GM18505 (cell line): ENCODE data around the gene MYT1.
A peak's percentile ranks its signal among the peaks of the same experiment; 100 is the strongest.
"Not testable (repeated sequence)": the region's sequence is repeated elsewhere in the genome, so short reads cannot be mapped to it uniquely, and the experiment has no call there.

Source experiments
- ATAC-seq: cut with Tn5 transposase; IDR thresholded peaks from one replicate; pipeline ENCODE4 v1.9.1; 2021; ENCODE audit not compliant: unreplicated experiment
- POLR2A ChIP-seq: IDR thresholded peaks from 4 replicates; pipeline ENCODE4 v1.6.1; 2011; ENCODE audit warnings: borderline replicate concordance; ENCODE audit not compliant: insufficient read depth, insufficient read length; ENCODE audit errors: extremely low read depth

MYT1 gene

DNA sequence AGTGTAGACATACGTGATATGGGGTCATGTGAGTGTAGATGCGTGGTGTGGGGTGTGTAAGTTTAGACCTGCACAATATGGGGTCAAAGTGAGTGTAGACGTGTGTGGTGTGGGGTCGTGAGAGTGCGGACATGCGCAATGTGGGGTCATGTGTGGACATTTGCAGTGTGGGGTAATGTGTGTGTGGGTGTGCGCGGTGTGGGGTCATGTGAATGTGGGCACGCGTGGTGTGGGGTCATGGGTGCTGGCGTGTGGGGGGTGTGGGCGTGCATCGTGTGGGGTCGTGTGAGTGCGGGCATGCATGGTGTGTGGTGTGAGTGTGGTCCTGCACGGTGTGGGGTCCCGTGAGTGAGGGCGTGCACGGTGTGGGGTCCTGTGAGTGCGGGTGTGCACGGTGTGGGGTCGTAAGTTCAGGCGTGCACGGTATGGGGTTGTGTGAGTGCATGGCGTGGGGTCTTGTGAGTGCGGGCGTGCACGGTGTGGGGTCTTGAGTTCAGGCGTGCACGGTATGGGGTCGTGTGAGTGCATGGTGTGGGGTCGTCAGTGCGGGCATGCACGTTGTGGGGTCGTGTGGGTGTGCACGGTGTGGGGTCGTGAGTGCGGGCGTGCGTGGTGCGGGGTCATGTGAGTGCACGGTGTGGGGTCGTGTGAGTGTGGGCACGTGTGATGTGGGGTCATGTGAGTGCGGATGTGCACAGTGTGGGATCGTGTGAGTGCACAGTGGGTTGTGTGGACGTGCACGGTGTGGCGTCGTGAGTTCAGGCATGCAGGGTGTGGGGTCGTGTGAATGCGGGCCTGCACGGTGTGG, 105.6 kb downstream of the MYT1 start:
- TF ChIP-seq POLR2A = no peak

DNA sequence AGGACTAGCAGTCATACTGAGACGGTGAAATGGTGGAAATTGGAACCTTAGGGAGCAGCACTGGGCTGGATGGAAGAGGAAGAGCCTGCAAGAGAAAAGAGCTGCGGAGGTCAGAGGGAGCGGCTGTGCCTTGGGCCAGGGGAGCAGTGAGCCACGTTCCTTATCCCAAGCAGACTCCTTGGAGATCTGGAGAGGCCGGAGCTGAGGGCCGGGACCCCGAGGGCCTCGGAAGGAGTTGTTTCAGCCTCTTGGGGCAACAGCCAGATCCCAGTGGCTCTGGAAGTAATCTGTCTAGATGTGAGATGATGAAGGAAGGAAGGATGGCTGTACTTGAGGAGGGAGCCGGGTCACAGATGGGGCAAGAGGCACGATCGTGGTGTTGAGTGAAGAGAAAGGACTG, 107.4 kb downstream of the MYT1 start:
- no peak for ATAC-seq
- no peak for TF ChIP-seq POLR2A

More for the DNA sequence above, 105.6 kb downstream of the MYT1 start:
- no peak for ATAC-seq

DNA sequence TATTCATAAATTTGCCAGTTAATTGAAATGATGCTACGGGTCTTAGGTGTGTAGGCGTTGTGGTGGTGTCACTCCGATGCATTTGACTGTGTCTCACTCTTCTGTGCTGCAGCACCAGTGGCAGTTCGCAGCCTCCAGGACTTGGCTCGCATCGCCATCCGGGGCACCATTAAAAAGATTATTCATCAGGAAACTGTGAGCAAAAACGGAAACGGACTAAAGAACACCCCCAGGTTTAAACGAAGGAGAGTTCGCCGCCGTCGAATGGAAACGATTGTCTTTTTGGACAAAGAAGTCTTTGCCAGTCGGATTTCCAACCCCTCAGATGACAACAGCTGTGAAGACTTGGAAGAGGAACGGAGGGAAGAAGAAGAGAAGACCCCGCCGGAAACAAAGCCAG, 108.9 kb downstream of the MYT1 start:
- TF ChIP-seq POLR2A = no peak

DNA sequence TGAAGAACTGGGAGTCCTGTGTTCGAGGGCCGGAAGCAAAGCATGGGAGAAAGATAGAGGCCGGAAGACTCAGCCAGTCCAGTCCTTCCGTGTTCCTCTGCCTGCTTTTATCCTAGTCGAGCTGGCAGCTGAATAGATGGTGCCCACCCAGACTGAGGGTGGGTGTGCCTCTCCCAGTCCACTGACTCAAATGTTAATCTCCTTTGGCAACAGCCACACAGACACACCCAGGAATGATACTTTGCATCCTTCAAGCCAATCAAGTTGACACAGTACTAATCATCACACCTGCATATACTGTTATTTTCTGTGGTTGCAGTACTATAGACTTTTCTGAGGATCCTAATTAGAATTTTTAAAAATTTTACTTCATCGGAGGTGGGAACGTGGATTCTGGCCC, 112.6 kb downstream of the MYT1 start:
- no peak for TF ChIP-seq POLR2A
- no peak for ATAC-seq

More for the DNA sequence above, 108.9 kb downstream of the MYT1 start:
- no peak for ATAC-seq

DNA sequence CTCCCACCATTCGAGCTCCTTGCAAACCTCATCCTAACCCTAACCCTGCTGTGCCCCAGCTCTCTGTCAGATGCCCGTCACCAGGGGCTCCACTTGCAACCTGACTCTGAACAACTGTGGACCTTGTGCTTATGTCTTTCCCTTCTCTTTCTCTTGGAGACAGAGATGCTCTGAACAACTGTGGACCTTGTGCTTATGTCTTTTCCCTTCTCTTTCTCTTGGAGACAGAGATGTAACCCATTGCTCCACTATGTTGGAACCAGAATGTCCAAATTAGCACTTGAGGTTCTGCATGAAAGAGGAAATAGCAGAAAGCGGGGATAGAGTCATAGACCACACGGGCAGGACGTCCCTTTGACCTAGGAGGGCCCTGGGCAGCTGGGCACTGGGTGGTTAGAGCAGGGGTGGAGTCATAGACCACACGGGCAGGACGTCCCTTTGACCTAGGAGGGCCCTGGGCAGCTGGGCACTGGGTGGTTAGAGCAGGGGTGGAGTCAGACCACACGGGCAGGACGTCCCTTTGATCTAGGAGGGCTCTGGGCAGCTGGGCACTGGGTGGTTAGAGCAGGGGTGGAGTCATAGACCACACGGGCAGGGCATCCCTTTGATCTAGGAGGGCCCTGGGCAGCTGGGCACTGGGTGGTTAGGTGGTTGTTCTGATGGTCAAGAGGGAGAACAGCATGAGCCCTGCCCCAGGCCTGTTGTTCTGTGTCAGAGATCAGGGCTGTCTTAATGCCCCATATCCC, 113.5 kb downstream of the MYT1 start:
- TF ChIP-seq POLR2A = no peak
- ATAC-seq = no peak

DNA sequence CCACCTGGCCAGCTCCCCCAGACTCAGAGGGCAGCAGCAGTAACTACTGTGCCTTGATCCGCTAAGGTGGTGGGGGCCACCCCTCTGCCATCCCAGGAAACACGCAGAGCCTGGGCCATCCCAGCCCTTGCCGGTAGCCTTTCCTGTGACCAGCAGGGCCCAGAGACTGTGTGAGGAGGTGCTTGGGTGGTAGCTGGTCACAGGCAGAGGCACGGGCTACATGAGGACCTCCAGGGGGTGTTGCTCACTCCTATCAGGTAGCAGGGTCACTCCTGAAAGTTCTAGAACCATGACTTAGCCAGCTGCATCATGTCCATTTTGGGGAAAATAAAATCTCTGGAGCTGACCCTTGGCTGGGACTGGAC, 114.0 kb downstream of the MYT1 start:
- ATAC-seq = no peak
- TF ChIP-seq POLR2A = no peak

DNA sequence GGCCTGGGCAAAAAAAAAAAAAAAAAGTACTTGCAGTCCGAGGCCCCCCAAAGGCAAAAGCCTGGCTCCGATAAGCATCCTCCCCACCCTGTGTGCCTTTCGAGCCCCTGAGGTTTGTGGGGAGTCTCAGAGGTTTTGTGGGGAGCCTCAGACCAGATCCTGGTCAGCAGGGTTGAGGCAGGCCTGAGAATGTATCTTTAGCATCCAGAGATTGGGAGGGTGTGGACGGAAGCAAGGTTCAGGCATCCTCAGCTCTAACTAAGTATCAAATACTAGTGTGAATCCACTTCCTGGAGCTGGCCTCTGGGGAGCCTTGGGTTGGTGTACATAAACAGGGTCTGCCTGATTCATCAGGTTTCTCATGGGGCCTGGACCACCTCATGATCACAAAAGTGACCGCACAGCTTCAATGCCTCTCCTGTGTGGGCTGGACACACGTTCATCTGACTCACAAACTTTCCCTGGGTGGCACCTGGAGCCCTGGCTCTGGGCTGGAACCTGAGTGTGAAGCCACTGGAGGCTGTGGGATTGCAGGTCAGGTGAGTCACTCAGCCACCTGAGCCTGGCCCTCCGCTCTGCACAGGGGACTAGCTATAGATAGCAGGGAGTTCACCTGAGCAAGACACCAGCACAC, 115.7 kb downstream of the MYT1 start:
- no peak for ATAC-seq
- no peak for TF ChIP-seq POLR2A

DNA sequence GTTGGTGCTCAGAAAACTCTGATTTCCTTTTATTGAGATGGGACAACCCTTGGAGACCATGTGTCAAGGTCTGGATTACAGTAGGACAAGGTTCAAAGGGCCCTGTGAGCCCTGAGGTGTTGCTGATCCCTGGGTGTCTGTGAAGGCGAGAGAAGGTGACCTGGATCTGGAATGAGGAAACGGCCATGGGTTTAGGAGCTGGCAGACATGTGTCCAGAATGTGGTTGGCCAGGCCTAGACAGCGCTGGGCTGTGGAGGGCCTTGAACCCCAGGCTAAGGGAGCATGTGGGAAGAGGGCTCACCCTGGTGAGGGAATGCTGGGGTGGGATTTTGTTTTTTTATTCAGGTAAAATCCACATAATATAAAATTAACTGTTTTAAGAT, 116.2 kb downstream of the MYT1 start:
- no peak for TF ChIP-seq POLR2A
- ATAC-seq = no peak

DNA sequence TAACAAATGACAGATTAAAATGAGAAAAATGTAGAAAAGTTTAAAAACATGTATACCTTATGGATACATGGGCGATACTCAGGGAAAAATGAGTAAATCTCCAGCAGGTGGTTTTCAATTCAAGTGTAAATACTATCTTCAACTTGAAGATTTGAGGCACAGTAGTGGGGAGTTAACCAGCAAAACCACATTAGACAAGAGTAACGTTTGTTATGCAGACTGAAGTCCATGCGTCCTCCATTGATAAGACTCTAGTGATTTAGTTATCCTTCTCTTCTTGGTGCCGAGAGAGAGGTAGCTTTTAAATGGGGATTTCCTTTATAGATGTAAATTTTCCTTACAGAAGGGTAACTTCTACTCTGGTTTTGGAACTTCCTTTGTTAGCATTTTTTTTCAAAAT, 119.4 kb downstream of the MYT1 start:
- no peak for ATAC-seq
- TF ChIP-seq POLR2A = no peak

DNA sequence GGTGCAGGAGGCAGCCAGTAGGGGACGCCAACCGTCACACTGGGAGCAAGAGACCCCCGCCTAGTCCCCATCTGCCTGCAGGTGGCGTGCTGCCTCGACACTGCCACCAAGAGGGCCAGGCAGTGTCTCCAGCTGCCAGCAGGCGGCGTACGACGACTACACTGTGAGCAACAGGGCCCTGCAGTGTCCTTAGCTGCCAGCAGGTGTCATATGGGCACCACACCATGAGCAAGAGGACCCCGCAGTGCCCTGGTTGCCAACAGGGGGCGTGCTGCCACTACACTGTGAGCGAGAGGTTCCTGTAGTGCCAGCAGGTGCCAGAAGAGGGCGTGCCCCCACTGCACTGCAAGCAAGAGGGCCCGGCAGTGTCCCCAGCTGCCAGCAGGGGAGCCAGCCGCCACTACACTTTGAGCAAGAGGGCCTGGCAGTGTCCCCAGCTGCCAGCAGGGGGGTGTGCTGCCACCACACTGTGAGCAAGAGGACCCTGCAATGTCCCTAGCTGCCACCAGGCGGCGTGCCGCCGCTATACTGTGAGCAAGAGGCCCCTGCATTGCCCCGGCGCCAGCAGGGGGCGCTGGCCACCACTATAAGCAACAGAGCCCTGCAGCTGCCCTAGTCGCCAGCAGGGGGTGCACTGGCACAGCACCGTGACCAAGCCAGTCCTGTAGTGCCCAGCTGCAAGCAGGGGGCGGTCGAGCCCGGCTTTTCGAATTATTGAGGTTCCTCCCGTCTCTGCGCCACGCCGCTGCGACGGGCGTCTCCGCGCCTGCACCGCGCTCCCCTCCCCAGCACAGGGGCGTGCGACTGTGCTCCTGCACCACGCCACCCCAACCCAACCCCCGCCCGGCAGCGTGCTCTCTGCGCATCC, 121.6 kb downstream of the MYT1 start:
- peak; percentile 94 for ATAC-seq

DNA sequence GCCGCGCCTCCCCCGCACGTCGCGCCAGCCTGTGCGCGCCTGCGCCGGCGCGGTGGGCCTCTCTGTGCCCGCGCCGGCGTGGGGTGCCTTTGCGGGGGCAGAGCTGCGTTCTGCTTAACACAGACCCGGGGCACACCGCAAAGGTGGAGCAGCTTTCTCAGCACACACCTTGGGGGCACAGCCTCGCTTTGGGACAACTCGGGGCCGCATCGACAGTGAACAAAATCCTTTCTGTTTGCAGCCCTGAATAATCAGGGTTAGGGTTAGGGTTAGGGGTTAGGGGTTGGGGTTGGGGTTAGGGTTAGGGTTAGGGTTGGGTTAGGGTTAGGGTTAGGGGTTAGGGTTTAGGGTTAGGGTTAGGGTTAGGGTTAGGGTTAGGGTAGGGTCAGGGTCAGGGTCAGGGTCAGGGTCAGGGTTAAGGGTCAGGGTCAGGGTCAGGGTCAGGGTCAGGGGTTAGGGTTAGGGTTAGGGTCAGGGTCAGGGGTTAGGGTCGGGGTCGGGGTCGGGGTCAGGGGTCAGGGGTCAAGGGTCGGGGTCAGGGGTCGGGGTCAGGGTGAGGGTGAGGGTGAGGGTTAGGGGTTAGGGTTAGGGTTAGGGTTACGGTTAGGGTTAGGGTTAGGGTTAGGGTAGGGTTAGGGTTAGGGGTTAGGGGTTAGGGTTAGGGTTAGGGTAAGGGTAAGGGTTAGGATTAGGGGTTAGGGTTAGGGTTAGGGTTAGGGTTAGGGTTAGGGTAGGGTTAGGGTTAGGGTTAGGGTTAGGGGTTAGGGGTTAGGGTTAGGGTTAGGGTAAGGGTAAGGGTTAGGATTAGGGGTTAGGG, 122.4 kb downstream of the MYT1 start:
- ATAC-seq = not testable (repeated sequence)

DNA sequence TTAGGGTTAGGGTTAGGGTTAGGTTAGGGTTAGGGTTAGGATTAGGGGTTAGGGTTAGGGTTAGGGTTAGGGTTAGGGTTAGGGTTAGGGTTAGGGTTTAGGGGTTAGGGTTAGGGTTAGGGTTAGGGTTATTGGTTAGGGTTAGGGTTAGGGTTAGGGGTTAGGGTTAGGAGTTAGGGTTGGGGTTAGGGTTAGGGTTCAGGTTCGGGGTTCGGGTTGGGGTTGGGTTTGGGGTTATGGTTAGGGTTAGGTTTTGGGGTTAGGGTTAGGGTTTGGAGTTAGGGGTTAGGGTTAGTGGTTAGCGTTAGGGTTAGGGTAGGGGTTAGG, 123.0 kb downstream of the MYT1 start:
- ATAC-seq = not testable (repeated sequence)
